HEK293T (cell line): ENCODE measurements around the gene UGT1A6.

Experiments used
- BHLHE40 ChIP-seq: fragments of 450-650 bp; IDR thresholded peaks from 2 replicates; pipeline ENCODE4 v1.6.1; 2016; ENCODE audit warnings: mild to moderate bottlenecking, moderate library complexity, borderline replicate concordance
- ELF4 ChIP-seq: fragments of 450-650 bp; IDR thresholded peaks from 2 replicates; pipeline ENCODE4 v1.6.1; 2017; ENCODE audit warnings: antibody characterized with exemption
- FOXM1 ChIP-seq: fragments of 450-650 bp; IDR thresholded peaks from 2 replicates; pipeline ENCODE4 v1.6.1; 2017; ENCODE audit warnings: mild to moderate bottlenecking, borderline replicate concordance
- L3MBTL2 ChIP-seq: fragments of 450-650 bp; conservative IDR thresholded peaks from 2 replicates; pipeline ENCODE4 v1.6.1; 2016; ENCODE audit warnings: mild to moderate bottlenecking
- LEF1 ChIP-seq: fragments of 450-650 bp; IDR thresholded peaks from 2 replicates; pipeline ENCODE4 v1.6.1; 2017; ENCODE audit warnings: mild to moderate bottlenecking, borderline replicate concordance
- PKNOX1 ChIP-seq: fragments of 450-650 bp; IDR thresholded peaks from 2 replicates; pipeline ENCODE4 v1.6.1; 2016
- SP1 ChIP-seq: fragments of 450-650 bp; IDR thresholded peaks from 2 replicates; pipeline ENCODE4 v1.6.1; 2017
- TARDBP ChIP-seq: fragments of 450-650 bp; IDR thresholded peaks from 2 replicates; pipeline ENCODE4 v1.6.1; 2016
- ZNF384 ChIP-seq: fragments of 450-650 bp; IDR thresholded peaks from 2 replicates; pipeline ENCODE4 v1.6.1; 2016

GRCh38 chr2:233643128-233643527 lies 49.6 kb upstream of the UGT1A6 start:
- TF ChIP-seq FOXM1 (no peak), L3MBTL2 (no peak), SP1 (no peak), PKNOX1 (no peak), TARDBP (no peak), ZNF384 (no peak), BHLHE40 (no peak), LEF1 (no peak), ELF4 (no peak)
